ENCODE data around the gene CLIC5. TPM values are rescaled to one million over a fixed set of nuclear protein-coding genes. Genes with fewer than 3 reads are reported as not detected.

Gene CLIC5
- total RNA-seq, 2 donors from 2014 or later: 170 to 205 TPM

DNA sequence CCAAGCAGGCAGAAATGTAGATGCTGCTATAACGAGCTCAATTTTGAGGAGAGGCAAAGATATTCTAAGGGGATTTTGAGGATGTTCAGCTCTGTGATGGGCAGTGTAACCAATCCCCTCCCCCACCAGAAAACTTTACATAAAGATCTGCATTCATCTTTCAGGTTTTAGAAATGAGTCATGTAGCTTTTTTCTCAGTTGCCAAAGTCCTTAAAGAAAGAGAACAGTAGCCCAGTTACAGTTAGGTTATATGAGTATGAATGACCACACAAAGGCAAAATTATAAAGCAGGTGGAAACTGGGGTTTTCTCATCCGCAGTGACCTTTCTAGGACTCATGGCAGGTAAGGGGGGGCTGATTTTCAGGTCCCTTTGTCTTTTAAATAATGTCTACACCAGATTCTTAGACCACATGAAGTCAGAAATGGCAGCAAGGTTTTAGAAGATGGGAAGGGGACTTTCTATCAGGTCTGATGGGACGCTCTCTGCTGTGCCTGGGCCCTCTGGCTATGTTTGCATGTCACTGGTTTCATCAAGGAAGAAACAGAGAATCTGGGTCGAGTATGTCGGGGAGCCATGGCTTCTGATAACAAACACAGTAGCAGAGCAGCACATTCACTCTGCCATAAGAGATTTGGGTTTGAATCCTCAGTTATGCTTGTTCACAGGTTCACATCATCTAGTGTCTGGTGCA lies 94.7 kb downstream of the CLIC5 start:
- DNase-seq: no peak
- no peak for ATAC-seq
- intact Hi-C loops (cut with DNase I, micrococcal nuclease): loop anchor here in 1 of 2 donors (10.0 kb wide), 1 partner anchor 1266 kb away; no protein-coding TSS in a partner anchor

DNA sequence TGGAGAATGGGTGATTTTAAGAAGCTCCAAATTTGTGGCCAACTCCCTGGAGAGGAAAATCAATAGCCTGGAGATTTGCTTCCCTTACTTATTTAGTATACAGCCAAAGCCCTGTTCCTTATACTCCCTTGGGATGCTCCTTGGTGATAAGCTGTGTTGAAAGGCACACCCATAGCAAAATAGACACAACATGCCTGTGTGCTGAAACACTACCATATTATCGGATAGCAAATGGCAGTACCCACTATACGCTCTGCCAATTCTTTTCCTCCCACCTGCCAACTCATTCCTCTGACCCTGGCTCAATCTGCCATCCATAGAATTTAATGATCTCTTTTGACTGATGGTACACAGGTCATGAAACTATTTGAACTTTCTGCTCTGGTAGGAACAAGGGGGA lies 98.2 kb downstream of the CLIC5 start:
- no peak for ATAC-seq
- intact Hi-C loops (cut with DNase I, micrococcal nuclease): no loop called here
- no peak for DNase-seq

DNA sequence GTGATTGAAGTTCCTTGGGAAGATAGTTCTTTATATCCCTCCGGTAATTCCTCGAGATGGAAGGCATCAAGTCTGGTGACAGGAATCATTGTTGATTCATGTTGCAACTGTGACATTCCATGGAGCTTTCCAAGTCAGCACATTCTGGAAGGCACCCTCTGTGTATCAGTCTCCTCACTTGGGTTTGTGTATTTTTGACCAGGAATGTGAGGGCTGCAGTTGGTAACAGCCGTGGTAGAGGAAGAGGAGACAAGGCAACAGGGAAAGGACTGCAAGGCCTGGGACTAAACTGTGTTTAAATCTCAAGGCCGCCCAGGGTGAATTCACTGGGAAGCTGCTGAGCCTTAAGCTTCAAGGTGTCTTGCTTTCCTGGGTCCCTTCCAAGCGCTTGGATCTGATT lies 99.0 kb downstream of the CLIC5 start:
- intact Hi-C loops (cut with DNase I, micrococcal nuclease): no loop called here
- no peak for DNase-seq
- no peak for ATAC-seq

DNA sequence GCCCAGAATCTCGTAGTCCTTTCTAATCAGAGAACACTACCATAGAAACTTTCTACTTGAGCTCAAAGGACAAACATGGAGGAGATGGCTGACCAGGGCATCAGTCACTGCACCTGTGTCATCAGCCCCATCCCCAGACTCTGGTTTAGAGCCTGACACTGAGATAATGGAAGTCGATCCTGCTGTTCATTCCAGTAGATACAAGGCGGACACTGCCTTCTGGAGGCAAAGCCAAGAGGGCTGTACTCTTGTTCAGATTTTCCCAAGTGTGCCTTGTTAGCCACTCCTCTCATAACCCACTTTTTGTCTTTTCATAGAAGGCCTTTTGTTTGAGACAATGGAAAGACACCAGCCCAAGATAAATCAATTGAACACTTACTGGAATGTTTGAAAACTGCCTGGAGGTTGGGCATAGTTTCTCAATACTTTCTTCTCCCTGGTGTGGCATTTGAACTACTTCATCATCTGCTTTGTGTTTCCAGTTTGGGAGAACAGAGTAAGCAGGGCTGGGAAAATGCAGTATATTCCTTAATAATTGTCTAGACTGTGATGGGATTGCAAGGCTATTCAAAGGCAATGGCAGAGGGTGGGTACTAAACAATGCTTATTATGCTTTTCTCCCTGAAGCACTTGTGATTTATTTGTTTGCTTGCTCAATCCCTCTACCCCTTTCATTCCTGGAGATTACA lies 99.7 kb downstream of the CLIC5 start:
- DNase-seq (no peak), ATAC-seq (no peak)
- intact Hi-C loops (cut with DNase I, micrococcal nuclease): no loop called here

DNA sequence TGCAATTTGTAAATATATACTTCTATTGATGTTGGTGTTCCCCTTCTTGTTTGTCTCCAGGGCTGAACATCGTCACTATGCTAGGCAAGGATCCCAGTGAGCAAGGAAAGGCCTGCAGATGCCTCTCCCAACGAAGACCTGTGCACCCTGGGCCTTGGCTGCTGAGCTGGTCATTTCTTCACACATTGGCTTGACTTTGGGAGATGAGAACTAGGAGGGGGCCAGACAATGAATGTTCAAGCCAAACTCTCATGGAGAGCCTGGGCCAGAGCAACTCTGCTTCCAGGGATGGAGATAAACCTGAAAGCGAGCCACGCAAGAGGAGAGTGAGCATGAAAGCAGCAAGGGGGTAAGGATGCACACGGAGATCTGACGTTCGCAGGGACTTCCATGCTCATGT lies 104.0 kb downstream of the CLIC5 start:
- DNase-seq (no peak), ATAC-seq (no peak)
- intact Hi-C loops (cut with DNase I, micrococcal nuclease): no loop called here

DNA sequence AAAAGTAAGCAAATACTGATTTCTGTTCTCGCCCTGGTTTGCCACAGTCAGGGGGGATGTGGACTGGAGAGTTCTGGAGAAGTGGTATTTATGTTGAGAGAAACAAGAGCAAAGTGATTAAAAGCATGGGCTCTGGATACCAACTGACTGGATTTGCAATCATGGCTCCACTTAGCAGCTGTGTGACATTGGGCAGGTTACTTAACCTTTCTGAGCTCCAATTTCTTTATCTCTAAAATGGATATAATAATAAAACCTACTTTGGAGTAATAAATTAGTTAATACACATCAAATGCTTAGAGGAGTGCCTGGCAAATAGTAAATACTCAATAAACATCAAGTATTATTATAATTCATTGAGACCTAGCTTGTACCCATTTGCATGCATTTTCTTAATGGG lies 111.7 kb downstream of the CLIC5 start:
- intact Hi-C loops (cut with DNase I, micrococcal nuclease): no loop called here
- DNase-seq (no peak), ATAC-seq (no peak)

DNA sequence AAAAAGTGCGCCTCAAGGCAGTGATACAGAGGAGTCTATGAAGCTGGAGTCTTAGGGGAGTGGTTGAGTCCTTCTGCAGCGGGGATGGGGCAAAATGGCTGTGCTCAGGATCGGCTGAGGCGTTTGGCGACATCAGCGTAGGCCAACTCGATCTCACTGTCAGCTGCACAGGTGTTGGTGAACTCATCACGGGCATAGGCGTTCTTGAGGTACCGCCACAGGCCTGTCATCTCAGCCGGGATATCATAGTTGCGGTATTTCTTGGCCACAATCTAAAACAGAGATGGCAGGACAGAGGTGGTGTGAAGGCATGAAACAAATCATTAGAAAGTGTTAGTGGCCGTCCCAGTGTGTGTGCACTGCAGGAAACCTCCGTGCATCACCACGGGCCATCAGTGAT lies 112.7 kb downstream of the CLIC5 start:
- ATAC-seq: no peak
- no peak for DNase-seq
- intact Hi-C loops (cut with DNase I, micrococcal nuclease): no loop called here

DNA sequence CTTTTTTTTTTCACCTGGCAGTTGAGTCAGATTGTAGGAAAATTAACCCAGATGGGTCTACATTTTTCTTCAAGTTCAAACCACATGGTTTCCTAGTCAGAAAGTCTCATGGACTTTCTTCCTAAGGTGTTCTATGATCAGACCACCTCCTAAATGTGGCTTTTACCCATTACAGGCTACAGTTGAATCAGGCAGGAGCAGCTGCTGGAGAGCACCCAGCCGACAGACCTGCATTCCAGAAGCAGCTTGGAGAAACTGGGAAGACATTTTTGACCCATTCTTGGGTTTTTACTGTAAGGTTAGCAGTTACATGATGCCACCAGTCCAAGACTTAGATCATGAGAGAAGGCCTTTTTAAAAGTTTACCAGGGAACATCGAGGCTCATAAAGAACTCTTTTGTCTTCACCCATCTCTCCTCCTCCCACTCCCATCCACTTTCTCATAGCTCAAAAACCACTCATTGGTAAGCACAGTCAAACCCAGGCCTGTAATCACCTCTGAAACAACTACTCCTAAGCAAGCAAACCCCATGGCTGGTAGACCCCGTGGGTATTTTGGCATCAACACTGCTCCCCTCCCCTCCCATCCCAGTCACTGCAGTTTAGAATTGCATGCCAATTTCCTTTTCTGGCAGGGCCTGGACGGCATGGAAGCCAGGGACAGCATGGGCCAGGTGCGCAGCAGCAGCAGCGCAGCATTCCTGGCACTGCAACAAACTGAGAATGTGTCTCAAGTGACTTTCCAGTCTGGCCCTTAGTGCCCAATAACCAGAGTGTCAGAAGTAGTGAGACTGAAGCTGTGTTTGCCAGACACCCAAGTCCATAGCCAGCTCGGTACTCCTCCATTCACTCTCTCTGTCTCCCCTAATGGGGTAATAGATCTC lies 113.7 kb downstream of the CLIC5 start:
- DNase-seq: no peak
- intact Hi-C loops (cut with DNase I, micrococcal nuclease): no loop called here
- no peak for ATAC-seq

DNA sequence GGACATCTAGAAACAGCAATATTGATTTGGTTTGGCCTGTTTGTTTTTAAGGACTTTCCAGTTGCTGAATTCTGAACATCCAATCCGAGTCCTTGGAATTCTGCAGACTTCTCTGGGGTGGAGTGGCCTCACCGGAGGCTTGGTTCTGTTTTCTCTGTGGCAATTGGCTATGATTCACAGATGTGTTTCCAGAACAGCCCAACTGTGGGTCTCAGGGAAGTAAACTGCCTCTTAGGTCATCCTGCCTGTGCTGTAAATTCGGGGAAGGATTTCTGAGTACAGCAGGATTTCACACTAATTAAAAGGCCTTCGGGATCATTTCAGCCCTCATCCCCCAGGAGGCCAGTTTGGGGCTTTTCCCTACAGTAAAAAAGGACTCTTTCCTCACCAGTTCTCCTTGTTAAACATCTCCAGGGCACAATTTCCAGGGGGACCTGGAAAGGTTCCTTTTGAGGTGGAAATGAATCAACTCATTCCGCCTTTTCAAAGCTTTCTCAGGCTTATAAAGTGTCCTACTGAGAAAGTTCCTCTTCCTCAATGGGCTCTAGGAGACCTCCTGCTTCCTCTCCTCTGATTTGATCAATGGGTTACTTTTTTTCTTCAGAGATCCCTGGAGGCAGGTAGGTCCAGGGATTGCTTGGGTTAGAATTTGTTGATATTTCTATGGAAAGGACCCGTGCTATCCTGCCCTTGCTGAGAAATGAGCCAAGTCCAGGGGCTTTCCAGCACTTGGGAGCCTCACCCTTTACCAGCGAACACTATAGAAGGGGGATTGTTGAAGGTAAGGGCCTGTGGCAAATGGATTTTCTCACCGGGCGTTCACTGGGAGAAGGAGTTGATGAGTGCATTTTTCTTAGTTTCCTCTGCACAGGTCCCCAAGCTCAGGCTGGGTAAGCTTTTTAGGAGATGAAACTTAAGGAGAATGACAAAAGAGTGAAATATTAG lies 114.6 kb downstream of the CLIC5 start:
- intact Hi-C loops (cut with DNase I, micrococcal nuclease): no loop called here
- ATAC-seq: no peak
- no peak for DNase-seq

DNA sequence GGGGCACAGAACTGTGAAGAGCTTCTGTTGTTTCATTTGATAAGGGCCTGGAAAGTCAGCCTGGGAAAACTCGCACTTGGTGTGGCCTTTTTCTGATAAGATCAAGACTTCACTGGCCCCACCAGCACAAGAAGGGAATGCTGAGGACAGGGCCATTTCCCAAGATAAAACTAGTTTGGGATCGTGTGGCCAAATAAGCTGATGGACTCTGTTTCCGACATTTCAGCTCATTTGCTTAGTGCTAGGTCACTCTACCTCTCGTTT lies 116.0 kb downstream of the CLIC5 start:
- ATAC-seq (no peak), DNase-seq (no peak)
- intact Hi-C loops (cut with DNase I, micrococcal nuclease): no loop called here

DNA sequence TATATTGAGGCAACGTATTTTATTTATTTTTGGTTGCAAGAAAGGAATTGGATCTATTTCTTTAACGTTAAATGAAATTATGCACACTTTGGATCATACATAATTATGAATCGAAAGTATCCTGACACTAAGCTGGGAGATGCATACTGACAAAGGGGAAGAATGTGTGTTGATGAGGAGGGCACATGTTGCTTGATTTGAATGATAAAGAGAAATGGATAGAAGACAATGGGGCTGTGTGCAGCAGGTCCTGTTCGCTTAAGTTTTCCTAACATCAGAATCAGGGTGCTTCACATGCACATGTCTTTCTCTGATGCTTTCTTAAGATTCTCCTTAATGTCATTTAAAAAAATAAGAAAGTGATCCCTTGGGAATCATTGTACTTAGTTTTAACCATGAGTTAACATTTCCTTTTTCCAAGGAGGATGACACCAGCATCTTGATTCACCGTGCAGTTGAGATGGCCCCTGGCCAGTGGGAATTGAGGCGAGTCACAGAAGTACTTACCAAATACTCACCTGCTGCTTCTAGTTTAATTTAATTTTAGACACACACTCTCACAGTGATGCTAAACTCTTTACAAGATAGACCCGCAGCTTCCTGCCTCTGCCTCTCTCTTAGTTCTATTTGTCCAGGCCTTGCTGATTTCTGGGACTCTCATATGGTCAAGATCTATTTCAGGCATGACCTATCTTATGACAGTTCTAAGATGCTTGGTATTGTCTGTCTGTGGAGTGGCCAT lies 116.5 kb downstream of the CLIC5 start:
- DNase-seq (no peak), ATAC-seq (no peak)
- intact Hi-C loops (cut with DNase I, micrococcal nuclease): no loop called here

DNA sequence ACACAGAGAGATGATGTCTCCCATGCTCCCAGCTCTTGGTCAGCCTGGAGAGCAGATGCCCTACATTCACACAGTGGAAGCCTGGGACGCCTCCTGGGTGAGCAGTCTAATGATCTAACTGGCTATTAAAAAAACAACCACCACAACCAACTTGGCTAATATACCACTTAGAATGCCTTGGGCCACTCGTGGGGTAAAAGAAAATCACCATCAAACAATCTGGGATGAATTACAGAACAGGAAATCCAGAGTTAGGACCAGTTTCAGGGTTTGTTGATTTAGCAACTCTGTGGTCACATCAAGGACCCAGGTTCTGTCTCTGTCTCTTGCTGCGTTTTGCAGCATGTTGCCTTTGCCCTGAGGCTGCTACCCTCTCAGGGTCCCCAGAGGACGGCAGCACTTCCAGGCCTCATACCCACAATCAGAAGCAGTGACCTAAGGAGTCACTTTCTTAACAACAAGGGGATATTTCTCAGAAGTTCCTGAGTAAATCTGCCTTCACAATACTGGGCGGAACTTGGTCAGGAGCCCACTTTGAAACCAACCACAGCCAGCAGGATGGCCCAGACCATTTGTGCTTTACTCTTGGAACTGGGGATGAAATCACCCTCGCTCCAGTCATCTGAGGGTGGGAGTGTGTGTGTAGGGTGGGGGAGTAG lies 118.7 kb downstream of the CLIC5 start:
- ATAC-seq: no peak
- intact Hi-C loops (cut with DNase I, micrococcal nuclease): no loop called here

DNA sequence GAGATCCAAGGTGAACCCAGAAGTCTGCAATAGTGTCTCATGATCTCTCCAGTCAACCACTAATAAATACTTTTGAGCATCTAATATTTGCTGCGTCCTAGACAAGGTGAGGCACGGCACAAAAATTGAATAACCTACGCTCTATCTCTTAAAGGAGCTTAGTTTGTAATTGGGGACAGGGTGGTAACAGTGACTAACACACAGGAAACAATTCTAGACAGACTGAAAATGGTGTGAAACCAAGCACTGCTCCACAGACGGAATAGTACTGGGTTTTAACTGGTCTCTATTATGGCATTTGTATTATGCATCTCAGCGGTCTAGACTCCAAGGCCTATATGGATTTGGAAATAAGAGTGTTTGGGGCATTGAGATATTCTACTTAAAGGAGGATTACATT lies 120.1 kb downstream of the CLIC5 start:
- no peak for ATAC-seq
- DNase-seq: no peak
- intact Hi-C loops (cut with DNase I, micrococcal nuclease): no loop called here

More for the DNA sequence above, 118.7 kb downstream of the CLIC5 start:
- DNase-seq: no peak

DNA sequence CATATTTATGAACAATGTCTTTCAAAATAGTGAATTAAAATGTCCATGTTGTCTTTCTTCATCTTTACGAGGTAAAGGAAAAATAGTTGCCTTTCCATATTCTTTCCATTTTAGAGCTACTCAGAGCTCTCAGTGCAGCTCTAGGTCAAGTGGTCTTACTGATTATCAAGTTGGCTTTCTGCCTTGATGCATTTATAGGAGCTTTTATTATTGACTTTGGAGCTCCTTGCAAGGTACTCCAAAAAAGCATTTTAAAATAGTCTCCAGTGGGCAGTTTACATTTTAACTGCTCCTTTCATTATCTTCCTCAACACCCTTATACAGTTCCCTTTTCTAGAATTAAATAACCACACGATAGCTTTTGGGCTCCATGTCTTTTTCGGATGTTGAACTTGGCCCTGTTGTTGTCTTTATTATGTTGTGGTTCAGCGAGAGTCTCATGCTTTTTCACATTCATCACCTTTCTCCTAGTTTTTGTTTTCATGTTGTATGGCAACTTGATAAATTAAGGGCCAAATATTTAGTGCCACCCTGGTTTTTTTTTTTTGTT lies 122.9 kb downstream of the CLIC5 start:
- intact Hi-C loops (cut with DNase I, micrococcal nuclease): no loop called here
- no peak for ATAC-seq
- DNase-seq: no peak

DNA sequence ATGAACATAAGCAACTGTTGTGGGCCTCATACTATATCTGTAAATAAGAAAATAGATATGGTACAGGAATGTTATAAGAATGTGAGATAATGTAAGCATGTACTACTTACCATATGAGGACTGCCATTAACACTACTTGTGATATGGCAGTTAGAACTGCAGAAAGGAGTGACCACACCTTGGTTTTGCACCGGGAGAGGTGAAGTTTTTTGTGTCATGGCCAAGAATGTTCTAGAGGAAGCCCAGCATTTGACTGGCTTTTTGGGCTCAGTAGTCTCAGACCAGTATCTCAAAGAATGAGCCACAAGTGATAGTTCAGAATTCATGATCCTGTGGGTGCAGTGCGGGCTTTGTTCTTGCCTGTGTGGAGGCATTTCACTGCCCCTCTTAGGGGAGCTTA lies 123.5 kb downstream of the CLIC5 start:
- DNase-seq: no peak
- intact Hi-C loops (cut with DNase I, micrococcal nuclease): no loop called here
- no peak for ATAC-seq

DNA sequence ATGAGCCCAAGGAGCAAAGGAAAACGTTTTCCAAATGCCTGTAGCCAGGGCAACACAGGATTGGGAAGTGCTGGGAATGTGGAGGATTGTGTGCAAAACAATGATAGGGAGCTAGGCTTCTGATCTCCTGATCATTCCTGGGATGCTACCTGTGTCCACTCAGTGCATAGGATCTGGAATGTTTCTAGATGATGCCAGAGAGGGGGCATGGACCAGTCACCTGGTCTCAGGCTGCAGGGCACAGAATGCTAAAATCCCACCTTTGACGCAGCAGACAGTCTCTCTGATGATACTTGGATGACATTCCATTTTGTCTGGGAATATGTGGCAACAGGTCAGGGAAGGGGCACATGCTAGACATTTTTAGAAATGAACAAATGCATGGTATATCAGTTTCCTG lies 128.9 kb downstream of the CLIC5 start:
- no peak for DNase-seq

DNA sequence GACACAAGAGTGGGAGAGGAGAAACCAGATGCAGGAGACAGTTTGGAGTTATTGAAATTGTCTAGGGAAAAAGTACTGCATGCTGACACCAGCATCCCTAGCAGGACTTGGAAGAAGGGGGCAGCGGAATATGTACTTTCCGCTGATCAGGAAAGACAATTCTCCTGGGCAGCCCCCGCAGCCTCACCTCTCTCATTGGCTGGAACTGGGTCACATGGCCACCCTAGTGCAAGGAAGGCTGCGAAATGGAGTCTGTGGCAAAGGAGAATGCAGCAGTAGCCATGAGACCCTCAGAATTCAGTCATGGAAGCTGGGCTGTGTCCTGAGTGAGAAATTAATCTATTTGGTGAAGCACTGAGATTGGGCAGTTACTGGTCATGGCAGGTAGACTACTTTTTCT lies 131.3 kb downstream of the CLIC5 start:
- intact Hi-C loops (cut with DNase I, micrococcal nuclease): no loop called here
- ATAC-seq (no peak), DNase-seq (no peak)

More for the DNA sequence above, 128.9 kb downstream of the CLIC5 start:
- ATAC-seq: no peak
- intact Hi-C loops (cut with DNase I, micrococcal nuclease): no loop called here

DNA sequence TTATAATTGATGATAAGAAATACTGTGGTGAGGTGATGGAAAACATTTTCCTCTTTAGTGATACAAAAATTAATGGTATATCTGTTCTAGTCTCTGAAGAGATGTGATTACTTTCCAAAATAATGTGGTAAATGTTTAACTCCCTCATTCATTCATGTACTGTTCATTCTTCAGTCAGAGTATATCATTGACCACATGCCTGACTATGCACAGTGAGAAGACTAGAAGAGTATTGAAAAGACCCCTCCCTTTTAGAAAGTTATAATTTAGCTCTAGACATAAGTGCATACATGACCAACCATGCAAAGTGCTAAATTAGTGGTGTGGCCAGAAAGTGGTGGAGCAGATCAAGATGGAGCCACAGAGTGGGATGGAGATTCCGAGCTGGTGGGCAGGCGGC lies 133.0 kb downstream of the CLIC5 start:
- DNase-seq (no peak), ATAC-seq (no peak)
- intact Hi-C loops (cut with DNase I, micrococcal nuclease): no loop called here
